GM18498 (cell line): ENCODE data around the gene ATP7B.

Source experiments
- ATAC-seq: cut with Tn5 transposase; IDR thresholded peaks from one replicate; pipeline ENCODE4 v1.9.1; 2021; ENCODE audit warnings: mild to moderate bottlenecking, moderate library complexity; ENCODE audit not compliant: unreplicated experiment

Gene ATP7B

GRCh38 chr13:51978796-51979556, 32.3 kb downstream of the ATP7B start:
- no peak for ATAC-seq

- ATAC-seq: no peak
Measured at GRCh38 chr13:51977625-51978024, 33.6 kb downstream of the ATP7B start.

GRCh38 chr13:51976890-51977289, 34.4 kb downstream of the ATP7B start:
- ATAC-seq: no peak

- no peak for ATAC-seq
Measured at GRCh38 chr13:51976423-51976822, 34.8 kb downstream of the ATP7B start.

- ATAC-seq: no peak
Measured at GRCh38 chr13:51974482-51974881, 36.8 kb downstream of the ATP7B start.

- no peak for ATAC-seq
Measured at GRCh38 chr13:51971520-51972426, 39.5 kb downstream of the ATP7B start.

GRCh38 chr13:51970349-51970748, 40.9 kb downstream of the ATP7B start:
- ATAC-seq: no peak

GRCh38 chr13:51967482-51968446, 43.5 kb downstream of the ATP7B start:
- no peak for ATAC-seq

GRCh38 chr13:51966186-51966585, 45.1 kb downstream of the ATP7B start:
- no peak for ATAC-seq

- no peak for ATAC-seq
Measured at GRCh38 chr13:51961493-51962403, 49.5 kb downstream of the ATP7B start.

- no peak for ATAC-seq
Measured at GRCh38 chr13:51960766-51961165, 50.5 kb downstream of the ATP7B start.

GRCh38 chr13:51959773-51960172, 51.5 kb downstream of the ATP7B start:
- ATAC-seq: peak; percentile 89

- ATAC-seq: no peak
Measured at GRCh38 chr13:51958217-51958547, 53.1 kb downstream of the ATP7B start.

- no peak for ATAC-seq
Measured at GRCh38 chr13:51957377-51958216, 53.7 kb downstream of the ATP7B start.

GRCh38 chr13:51956717-51957116, 54.5 kb downstream of the ATP7B start:
- no peak for ATAC-seq

- no peak for ATAC-seq
Measured at GRCh38 chr13:51955816-51956603, 55.2 kb downstream of the ATP7B start.

GRCh38 chr13:51955281-51955771, 55.9 kb downstream of the ATP7B start:
- no peak for ATAC-seq
